Mesendoderm (in vitro differentiated cells): Measurements from ENCODE around the gene NAIF1.

Experiments
- DNase-seq: peaks from one replicate; pipeline ENCODE4 v3.0.0; 2013
- H2AK5ac ChIP-seq: 2 replicates; pipeline ENCODE4 v1.6.1; 2013; ENCODE audit warnings: low read length, inconsistent platforms
- H2BK120ac ChIP-seq: 2 replicates; pipeline ENCODE4 v1.6.1; 2013; ENCODE audit warnings: low read depth, mild to moderate bottlenecking, low read length, moderate library complexity, mixed read lengths
- H2BK15ac ChIP-seq: replicated peaks from 2 replicates; pipeline ENCODE4 v1.6.1; 2013; ENCODE audit warnings: low read depth, mild to moderate bottlenecking, moderate library complexity
- H2BK5ac ChIP-seq: 2 replicates; pipeline ENCODE4 v1.6.1; 2013; ENCODE audit warnings: low read length, inconsistent platforms
- H3K18ac ChIP-seq: 2 replicates; pipeline ENCODE4 v1.6.1; 2013; ENCODE audit warnings: mild to moderate bottlenecking, low read length, mixed read lengths
- H3K23ac ChIP-seq: one replicate; pipeline ENCODE4 v1.6.1; 2013; ENCODE audit warnings: low read length
- H3K27ac ChIP-seq: 2 replicates; pipeline ENCODE4 v1.5.1; 2013; ENCODE audit warnings: low read depth, mild to moderate bottlenecking, inconsistent platforms, low read length, moderate library complexity
- H3K27me3 ChIP-seq: 2 replicates; pipeline ENCODE4 v1.6.1; 2013; ENCODE audit warnings: low read length, control low read depth, mild to moderate bottlenecking, inconsistent platforms; ENCODE audit not compliant: insufficient read depth, poor library complexity
- H3K36me3 ChIP-seq: 2 replicates; pipeline ENCODE4 v1.6.1; 2013; ENCODE audit warnings: low read length, inconsistent platforms; ENCODE audit not compliant: control insufficient read depth, insufficient read depth
- H3K4ac ChIP-seq: one replicate; pipeline ENCODE4 v1.6.1; 2013; ENCODE audit warnings: low read depth, mild to moderate bottlenecking, low read length, moderate library complexity
- H3K4me1 ChIP-seq: 2 replicates; pipeline ENCODE4 v1.6.1; 2013; ENCODE audit warnings: low read depth, low read length, inconsistent platforms; ENCODE audit not compliant: control insufficient read depth
- H3K4me2 ChIP-seq: 2 replicates; pipeline ENCODE4 v1.6.1; 2013; ENCODE audit warnings: low read length
- H3K4me3 ChIP-seq: 2 replicates; pipeline ENCODE4 v1.5.1; 2013; ENCODE audit warnings: mild to moderate bottlenecking, low read length
- H3K56ac ChIP-seq: one replicate; pipeline ENCODE4 v1.6.1; 2013; ENCODE audit warnings: low read length
- H3K79me1 ChIP-seq: 2 replicates; pipeline ENCODE4 v1.6.1; 2013; ENCODE audit warnings: low read length, inconsistent platforms
- H3K79me2 ChIP-seq: 2 replicates; pipeline ENCODE4 v1.6.1; 2013; ENCODE audit warnings: mild to moderate bottlenecking, low read length; ENCODE audit not compliant: control insufficient read depth, insufficient read depth
- H3K9ac ChIP-seq: 2 replicates; pipeline ENCODE4 v1.6.1; 2013; ENCODE audit warnings: low read length, inconsistent platforms
- H4K5ac ChIP-seq: one replicate; pipeline ENCODE4 v1.6.1; 2013; ENCODE audit warnings: low read length
- H4K8ac ChIP-seq: one replicate; pipeline ENCODE4 v1.6.1; 2013; ENCODE audit warnings: low read depth, mild to moderate bottlenecking, control low read depth, low read length, moderate library complexity
- WGBS: extraction: QIAGEN DNeasy Blood & Tissue Kit; methylation state at CpG from one replicate; pipeline ENCODE4 v1.1.7; 2013; ENCODE audit warnings: low lambda C conversion rate, missing lambda C conversion rate; ENCODE audit not compliant: insufficient coverage; ENCODE audit errors: extremely low coverage; 5-methylcytosine and 5-hydroxymethylcytosine counted together

NAIF1 gene

DNA sequence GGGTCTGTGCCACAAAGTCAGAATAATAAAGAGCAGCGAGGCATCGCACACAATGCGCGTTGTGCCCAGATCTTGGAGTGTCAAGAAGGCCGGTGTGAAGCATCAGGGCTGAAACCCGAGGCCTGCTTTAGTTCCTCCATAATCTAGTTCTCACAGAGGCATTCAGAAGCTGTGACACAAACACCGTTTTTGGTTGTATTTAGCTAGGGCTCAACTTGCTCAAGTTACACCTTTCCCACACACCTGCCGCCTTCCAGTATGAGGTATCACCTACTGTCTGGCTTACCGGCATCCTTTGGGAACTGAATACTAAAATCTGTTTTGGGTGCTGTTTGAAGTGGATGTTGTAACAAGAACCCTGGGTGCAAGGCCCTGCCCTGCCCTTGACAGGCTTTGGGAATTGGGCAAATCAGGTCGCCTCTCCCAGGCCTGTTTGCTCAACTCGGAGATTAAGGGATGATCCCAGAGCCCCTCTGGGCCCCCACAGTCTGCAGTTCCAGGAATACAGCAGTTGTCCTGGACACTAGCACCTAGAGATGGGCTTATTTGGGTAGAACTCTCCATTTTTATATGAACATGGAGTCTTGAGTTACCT is 27.9 kb upstream of the NAIF1 start:
- DNase-seq: no peak
- Histone ChIP-seq H3K27me3 (no peaks in the 10 kb centered on the region), H3K27ac (no peak overlapping the region), H3K18ac (no peak overlapping the region), H3K4ac (no peak overlapping the region), H3K23ac (no peak overlapping the region), H4K8ac (no peak overlapping the region), H3K79me1 (peaks cover 23% of the 10 kb centered on the region), H2BK120ac (no peak overlapping the region), H3K56ac (no peak overlapping the region), H3K4me1 (peaks cover 13% of the 10 kb centered on the region), H3K36me3 (no peaks in the 10 kb centered on the region), H2BK5ac (no peak overlapping the region), H2BK15ac (no peak overlapping the region), H3K79me2 (peaks cover 18% of the 10 kb centered on the region), H3K4me2 (no peak overlapping the region), H3K4me3 (no peak overlapping the region), H4K5ac (no peak overlapping the region), H2AK5ac (no peak overlapping the region), H3K9ac (no peak overlapping the region)
- no CpG with 5 or more reads among the region's 11 CpGs for WGBS

DNA sequence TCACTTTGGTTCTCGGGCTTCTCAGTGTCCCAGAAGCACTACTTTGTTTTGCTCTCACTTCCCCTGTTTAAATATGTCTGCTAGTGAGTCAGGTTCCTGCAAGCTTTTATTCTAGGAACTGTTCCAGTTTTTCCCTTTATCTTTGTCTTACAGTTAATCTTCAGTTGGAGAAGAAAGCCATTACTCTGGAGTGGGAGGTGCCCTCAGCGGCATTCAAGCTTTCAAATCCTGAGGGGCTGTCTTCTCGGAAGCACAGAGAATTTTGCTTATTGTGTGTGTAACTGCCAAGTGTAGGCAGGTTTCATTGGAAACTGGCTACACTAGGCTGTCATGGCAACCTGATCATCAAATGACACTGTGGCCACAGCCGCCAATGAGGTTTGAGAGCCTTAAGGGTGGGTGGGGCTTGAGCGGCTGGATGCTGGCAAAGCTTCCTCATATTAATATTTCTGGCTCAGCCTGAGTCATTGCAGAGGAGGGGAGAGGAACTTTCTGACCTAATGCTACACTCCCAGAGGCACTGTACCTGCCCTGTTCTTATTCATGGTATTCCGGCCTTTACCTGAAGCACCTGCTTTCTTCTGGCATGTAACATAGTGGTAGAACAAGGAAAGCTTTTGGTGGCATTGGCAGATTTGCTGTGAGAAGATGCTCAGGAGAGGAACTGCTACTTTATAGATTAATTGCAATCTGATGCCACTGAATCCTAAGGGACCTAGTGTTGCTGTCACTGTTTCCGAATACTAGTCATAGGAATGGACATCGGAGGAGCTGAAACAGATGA is 27.2 kb upstream of the NAIF1 start:
- Histone ChIP-seq H3K23ac (no peak overlapping the region), H3K18ac (no peak overlapping the region), H3K9ac (no peak overlapping the region), H3K27ac (no peak overlapping the region), H2BK15ac (no peak overlapping the region), H3K4ac (no peak overlapping the region), H3K36me3 (no peaks in the 10 kb centered on the region), H3K79me1 (peaks cover 17% of the 10 kb centered on the region), H3K79me2 (peaks cover 11% of the 10 kb centered on the region), H3K56ac (no peak overlapping the region), H2BK5ac (no peak overlapping the region), H2BK120ac (no peak overlapping the region), H4K8ac (no peak overlapping the region), H3K4me3 (no peak overlapping the region), H3K27me3 (no peaks in the 10 kb centered on the region), H3K4me2 (no peak overlapping the region), H4K5ac (no peak overlapping the region), H2AK5ac (no peak overlapping the region), H3K4me1 (peaks cover 7% of the 10 kb centered on the region)
- WGBS: no CpG with 5 or more reads among the region's 8 CpGs
- peak; percentile 91 for DNase-seq

DNA sequence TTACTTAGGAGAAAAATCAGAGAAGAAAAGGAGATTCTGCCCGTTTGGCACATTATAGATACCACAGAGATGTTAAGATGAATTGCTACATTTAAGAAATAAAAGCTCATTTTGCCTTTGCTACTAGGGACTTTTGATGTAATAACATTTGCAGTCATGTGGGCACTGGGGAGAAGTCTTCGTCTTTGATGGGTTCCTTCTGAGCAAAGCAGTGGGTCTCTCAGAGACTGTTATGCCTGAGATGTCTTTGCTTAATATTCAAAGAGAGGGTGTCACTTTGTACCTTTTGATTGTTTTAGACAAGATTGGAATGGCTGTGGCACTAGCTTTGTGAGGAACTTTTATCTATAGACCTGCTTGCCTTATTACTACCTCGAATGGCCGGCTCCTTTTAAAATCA is 25.9 kb upstream of the NAIF1 start:
- Histone ChIP-seq H3K27me3 (no peaks in the 10 kb centered on the region), H3K18ac (no peak overlapping the region), H3K23ac (no peak overlapping the region), H2BK120ac (no peak overlapping the region), H3K4me2 (no peak overlapping the region), H2AK5ac (no peak overlapping the region), H3K4me1 (peaks cover 3% of the 10 kb centered on the region), H3K79me2 (peaks cover 9% of the 10 kb centered on the region), H4K5ac (no peak overlapping the region), H2BK15ac (no peak overlapping the region), H3K27ac (no peak overlapping the region), H3K56ac (no peak overlapping the region), H3K4ac (no peak overlapping the region), H3K4me3 (no peak overlapping the region), H4K8ac (no peak overlapping the region), H3K79me1 (peaks cover 17% of the 10 kb centered on the region), H3K36me3 (no peaks in the 10 kb centered on the region), H3K9ac (no peak overlapping the region), H2BK5ac (no peak overlapping the region)
- no peak for DNase-seq
- WGBS: no CpG with 5 or more reads among the region's 4 CpGs

DNA sequence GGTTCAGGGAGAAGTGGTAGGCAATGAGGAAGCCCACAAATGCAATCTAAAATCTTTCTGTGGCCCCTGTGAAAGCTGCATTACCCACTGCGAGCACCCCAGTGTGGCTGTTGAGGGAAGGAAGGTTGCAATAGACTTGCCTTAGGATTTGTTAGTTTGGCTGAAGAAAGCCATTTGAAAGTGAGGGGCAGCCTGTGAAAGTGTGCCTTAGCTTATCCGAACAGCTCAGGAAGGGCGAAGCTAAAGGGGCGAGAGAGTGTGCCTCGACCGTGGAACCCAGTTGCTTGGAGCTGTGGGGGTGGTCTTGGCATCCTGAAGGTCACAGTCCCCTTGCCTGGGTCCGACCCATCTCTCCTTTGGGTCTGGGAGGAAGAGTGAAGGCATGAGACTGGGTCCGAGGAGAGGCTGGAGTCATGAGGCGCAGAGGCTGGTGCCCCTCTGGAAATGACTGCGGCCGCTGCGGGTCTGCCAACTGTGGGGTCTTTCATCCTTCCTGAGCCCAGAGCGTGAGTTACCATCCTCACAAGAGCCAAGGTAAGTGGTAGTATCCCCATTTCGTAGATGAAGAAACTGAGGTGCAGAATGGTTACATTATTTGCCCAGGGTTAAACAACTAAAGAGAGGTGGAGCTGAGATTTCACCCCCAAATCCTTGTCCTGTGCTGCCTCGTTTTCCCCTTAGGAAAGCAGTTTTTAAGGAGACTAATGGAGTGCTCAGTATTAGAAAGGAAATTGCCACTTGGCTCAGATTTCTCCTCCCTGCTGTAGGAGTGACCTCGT is 25.3 kb upstream of the NAIF1 start:
- no CpG with 5 or more reads among the region's 16 CpGs for WGBS
- H3K18ac ChIP-seq: no peak overlapping the region
- no peak overlapping the region for H3K4ac ChIP-seq

DNA sequence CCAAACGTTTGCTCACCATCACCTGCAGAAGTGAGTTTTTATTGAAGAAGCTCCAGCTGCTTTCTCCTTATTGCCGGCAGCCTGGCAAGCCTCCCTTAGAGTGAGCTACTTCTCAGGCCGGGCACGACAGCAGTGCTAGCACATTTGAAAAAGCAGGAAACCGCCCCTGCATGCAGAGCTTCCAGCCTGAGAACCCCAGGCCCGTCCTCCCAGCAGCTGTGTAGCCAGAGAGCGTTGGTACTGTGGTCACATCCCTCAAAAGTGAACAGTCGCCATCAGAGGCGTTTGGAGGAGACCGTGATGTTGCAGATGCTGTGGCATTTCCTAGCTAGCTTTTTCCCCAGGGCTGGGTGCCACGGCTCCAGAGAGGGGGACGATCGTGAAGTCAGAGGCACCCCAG is 24.5 kb upstream of the NAIF1 start:
- Histone ChIP-seq H3K4ac (no peak overlapping the region), H3K27me3 (no peaks in the 10 kb centered on the region), H3K36me3 (no peaks in the 10 kb centered on the region), H3K18ac (no peak overlapping the region), H3K9ac (no peak overlapping the region), H3K27ac (no peak overlapping the region), H3K79me1 (peaks cover 13% of the 10 kb centered on the region), H2BK120ac (no peak overlapping the region), H4K8ac (no peak overlapping the region), H3K56ac (no peak overlapping the region), H3K23ac (no peak overlapping the region), H2BK5ac (no peak overlapping the region), H2BK15ac (no peak overlapping the region), H3K4me1 (no peaks in the 10 kb centered on the region), H3K4me3 (no peak overlapping the region), H3K4me2 (no peak overlapping the region), H3K79me2 (peaks cover 7% of the 10 kb centered on the region), H4K5ac (no peak overlapping the region), H2AK5ac (no peak overlapping the region)
- no CpG with 5 or more reads among the region's 13 CpGs for WGBS
- no peak for DNase-seq

More for the DNA sequence above, 25.3 kb upstream of the NAIF1 start:
- Histone ChIP-seq H3K56ac (no peak overlapping the region), H3K79me1 (peaks cover 15% of the 10 kb centered on the region), H3K9ac (no peak overlapping the region), H3K27me3 (no peaks in the 10 kb centered on the region), H3K36me3 (no peaks in the 10 kb centered on the region), H2BK15ac (no peak overlapping the region), H3K23ac (no peak overlapping the region), H3K4me2 (no peak overlapping the region), H3K27ac (no peak overlapping the region), H2BK120ac (no peak overlapping the region), H4K8ac (no peak overlapping the region), H2AK5ac (no peak overlapping the region), H3K79me2 (peaks cover 9% of the 10 kb centered on the region), H4K5ac (no peak overlapping the region), H3K4me1 (no peaks in the 10 kb centered on the region), H2BK5ac (no peak overlapping the region), H3K4me3 (no peak overlapping the region)
- no peak for DNase-seq
